A673 (cell line): ENCODE results near the gene SULT1E1.

Source experiments
- EZH2 ChIP-seq: fragments of 200-600 bp; sonication (generic); IDR thresholded peaks from 2 replicates; pipeline ENCODE4 v1.6.1; 2017; ENCODE audit warnings: borderline replicate concordance, low read depth, mild to moderate bottlenecking, mixed read lengths, antibody characterized with exemption, low read length; ENCODE audit not compliant: poor library complexity, severe bottlenecking
- TF ChIP-seq, protein P1 (sequence below): fragments of 300-800, 200-600 bp; sonication (generic); conservative IDR thresholded peaks from 2 replicates; pipeline ENCODE4 v1.5.1; 2017; ENCODE audit warnings: low read depth, mild to moderate bottlenecking, antibody characterized with exemption, low read length, moderate library complexity, mixed read lengths

- TF ChIP-seq, protein P1, sequence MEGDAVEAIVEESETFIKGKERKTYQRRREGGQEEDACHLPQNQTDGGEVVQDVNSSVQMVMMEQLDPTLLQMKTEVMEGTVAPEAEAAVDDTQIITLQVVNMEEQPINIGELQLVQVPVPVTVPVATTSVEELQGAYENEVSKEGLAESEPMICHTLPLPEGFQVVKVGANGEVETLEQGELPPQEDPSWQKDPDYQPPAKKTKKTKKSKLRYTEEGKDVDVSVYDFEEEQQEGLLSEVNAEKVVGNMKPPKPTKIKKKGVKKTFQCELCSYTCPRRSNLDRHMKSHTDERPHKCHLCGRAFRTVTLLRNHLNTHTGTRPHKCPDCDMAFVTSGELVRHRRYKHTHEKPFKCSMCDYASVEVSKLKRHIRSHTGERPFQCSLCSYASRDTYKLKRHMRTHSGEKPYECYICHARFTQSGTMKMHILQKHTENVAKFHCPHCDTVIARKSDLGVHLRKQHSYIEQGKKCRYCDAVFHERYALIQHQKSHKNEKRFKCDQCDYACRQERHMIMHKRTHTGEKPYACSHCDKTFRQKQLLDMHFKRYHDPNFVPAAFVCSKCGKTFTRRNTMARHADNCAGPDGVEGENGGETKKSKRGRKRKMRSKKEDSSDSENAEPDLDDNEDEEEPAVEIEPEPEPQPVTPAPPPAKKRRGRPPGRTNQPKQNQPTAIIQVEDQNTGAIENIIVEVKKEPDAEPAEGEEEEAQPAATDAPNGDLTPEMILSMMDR: peak; percentile 46
- TF ChIP-seq EZH2: no peak
Measured at GRCh38 chr4:69896530-69897116, 36.7 kb upstream of the SULT1E1 start.
